Gastrocnemius medialis (tissue), 4 donors: ENCODE data around the gene CXCL17. TPM values are rescaled to one million over a fixed set of nuclear protein-coding genes. Genes with fewer than 3 reads are reported as not detected.

Source experiments
- ATAC-seq, 2 donors: fragments of 150-250 bp; one replicate each; pipeline ENCODE4 v1.9.1; 2016
- DNase-seq, 2 donors: peaks; one replicate each; pipeline ENCODE4 v3.0.0-alpha.2; 2019
- H3K27ac ChIP-seq, 4 donors: fragments of 200-600 bp; sonication (generic); 1 replicate in 1 of 4; 2 replicates in 3 of 4; pipeline ENCODE4 v1.5.1; 2016 to 2018; ENCODE audit warnings: mild to moderate bottlenecking in 2 of 4, moderate library complexity in 1 of 4
- H3K27me3 ChIP-seq, 3 donors: fragments of 200-600 bp; sonication (generic) in 2 of 3; 1 replicate in 1 of 3; 2 replicates in 2 of 3; pipeline versions ENCODE4 v1.5.1 to v1.6.0; 2016 to 2019; ENCODE audit warnings: mild to moderate bottlenecking in 1 of 3, moderate library complexity in 1 of 3
- H3K36me3 ChIP-seq, 2 donors: fragments of 200-600 bp; sonication (generic) in 1 of 2; one replicate each; pipeline ENCODE4 v1.5.1; 2017 to 2018
- H3K4me1 ChIP-seq, 2 donors: fragments of 200-600 bp; sonication (generic) in 1 of 2; one replicate each; pipeline ENCODE4 v1.5.1; 2016 to 2017; ENCODE audit warnings: mild to moderate bottlenecking in 2 of 2
- H3K4me3 ChIP-seq, 4 donors: fragments of 200-600 bp; sonication (generic) in 3 of 4; 1 replicate in 1 of 4; 2 replicates in 3 of 4; pipeline ENCODE4 v1.5.1; 2016 to 2019; ENCODE audit warnings: mild to moderate bottlenecking in 2 of 4
- H3K9me3 ChIP-seq, 3 donors: fragments of 200-600 bp; sonication (generic) in 2 of 3; 1 replicate in 1 of 3; 2 replicates in 2 of 3; pipeline ENCODE4 v1.5.1; 2016 to 2019
- POLR2A ChIP-seq, 2 donors: fragments of 450-650 bp; IDR thresholded peaks; one replicate each; pipeline ENCODE4 v1.6.1; 2017; ENCODE audit warnings: antibody characterized with exemption in 2 of 2, mild to moderate bottlenecking in 2 of 2, moderate library complexity in 2 of 2
- in situ Hi-C, 4 donors: fragments of 200-750 bp; cut with MboI; loops; one replicate each; pipeline versions ENCODE4 v1.15.0 to v1.8.0; 2017; ENCODE audit warnings: low sequenced_read_pairs in 4 of 4
- intact Hi-C: fragments of 100-400 bp; cut with DNase I; formaldehyde crosslinking; loops from one replicate; pipeline ENCODE4 v1.15.1; 2023; ENCODE audit warnings: low total_unique reads
- total RNA-seq, 4 donors: library from RNA; depleted of rRNA; stranded (reverse); fragments of >200 nt; gene quantifications; one replicate each; pipeline versions ENCODE4 v1.1.0 to v1.2.3, GENCODE V29; 2016
- TF ChIP-seq, protein P1 (sequence below), 5 experiments: fragments of 450-650 bp in 3 of 5; fragments of 200-600 bp in 2 of 5; sonication (generic) in 2 of 5; IDR thresholded peaks in 4 of 5; conservative IDR thresholded peaks in 1 of 5; 1 replicate in 4 of 5; 2 replicates in 1 of 5; pipeline ENCODE4 v1.5.1; 2016 to 2019; ENCODE audit warnings: antibody characterized with exemption in 5 of 5, mild to moderate bottlenecking in 3 of 5, moderate library complexity in 3 of 5

Gene CXCL17
- total RNA-seq, 4 donors from 2014 or later, result not detected

DNA sequence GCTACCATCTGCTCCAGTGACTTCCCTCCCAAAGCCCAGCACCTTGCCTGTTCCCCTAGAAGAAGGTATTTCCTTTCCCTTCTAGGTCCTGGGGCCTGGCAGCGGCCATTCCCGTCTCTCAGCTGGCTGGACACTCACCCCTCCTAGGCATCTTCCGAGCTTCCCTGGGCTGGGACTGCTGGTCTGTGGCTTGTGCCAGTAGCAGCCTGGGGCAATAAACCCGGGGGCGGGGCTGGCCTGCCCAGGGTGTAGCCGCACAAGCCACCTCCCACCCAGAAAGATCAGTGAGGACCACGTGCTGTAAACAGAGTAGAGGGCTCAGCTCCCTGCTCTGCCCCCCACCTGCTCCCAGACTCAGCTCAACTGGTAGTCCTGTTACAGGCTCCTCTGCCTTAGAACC, 30.5 kb downstream of the CXCL17 start:
- peak overlapping the region; percentile 54 to 77 (median 65) for H3K27ac ChIP-seq
- no peaks in the 10 kb centered on the region for H3K36me3 ChIP-seq

DNA sequence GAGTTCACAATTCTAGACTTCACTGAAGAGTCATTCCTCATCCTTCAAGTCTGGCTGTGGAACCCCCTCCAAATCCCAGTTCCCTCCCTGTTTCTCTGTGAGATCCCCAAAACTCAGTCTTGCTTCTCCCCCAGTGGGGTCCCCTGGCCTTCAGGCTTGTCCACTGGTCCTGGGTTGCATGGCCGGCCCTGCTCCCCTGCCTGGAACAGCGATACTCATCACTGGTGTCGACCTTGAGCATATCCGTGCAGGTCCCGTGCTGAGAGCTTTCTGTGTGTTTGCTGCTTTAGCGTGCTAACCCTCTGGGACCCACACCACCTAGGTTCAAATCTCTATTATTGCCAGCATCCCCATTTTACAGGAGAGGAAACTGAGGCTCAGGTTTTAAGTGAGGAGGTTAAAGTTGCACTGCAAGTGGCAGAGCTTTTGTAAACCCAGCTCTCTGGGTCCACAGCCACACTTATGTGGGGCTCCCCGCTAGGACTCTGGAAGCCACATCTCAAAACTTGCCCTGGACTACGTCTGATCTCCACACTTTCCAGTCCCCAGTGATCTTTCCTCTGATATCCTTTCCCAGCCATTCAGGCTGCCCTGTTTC, 31.1 kb downstream of the CXCL17 start:
- no peaks in the 10 kb centered on the region for H3K9me3 ChIP-seq
- TF ChIP-seq POLR2A (IDR thresholded peaks at IDR 0.05), result no peak
- TF ChIP-seq, protein P1, sequence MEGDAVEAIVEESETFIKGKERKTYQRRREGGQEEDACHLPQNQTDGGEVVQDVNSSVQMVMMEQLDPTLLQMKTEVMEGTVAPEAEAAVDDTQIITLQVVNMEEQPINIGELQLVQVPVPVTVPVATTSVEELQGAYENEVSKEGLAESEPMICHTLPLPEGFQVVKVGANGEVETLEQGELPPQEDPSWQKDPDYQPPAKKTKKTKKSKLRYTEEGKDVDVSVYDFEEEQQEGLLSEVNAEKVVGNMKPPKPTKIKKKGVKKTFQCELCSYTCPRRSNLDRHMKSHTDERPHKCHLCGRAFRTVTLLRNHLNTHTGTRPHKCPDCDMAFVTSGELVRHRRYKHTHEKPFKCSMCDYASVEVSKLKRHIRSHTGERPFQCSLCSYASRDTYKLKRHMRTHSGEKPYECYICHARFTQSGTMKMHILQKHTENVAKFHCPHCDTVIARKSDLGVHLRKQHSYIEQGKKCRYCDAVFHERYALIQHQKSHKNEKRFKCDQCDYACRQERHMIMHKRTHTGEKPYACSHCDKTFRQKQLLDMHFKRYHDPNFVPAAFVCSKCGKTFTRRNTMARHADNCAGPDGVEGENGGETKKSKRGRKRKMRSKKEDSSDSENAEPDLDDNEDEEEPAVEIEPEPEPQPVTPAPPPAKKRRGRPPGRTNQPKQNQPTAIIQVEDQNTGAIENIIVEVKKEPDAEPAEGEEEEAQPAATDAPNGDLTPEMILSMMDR (IDR thresholded peaks at IDR 0.05 in 4 of 5, conservative IDR thresholded peaks at IDR 0.05 in 1 of 5), result no peak
- no peaks in the 10 kb centered on the region for H3K36me3 ChIP-seq
- no peak for ATAC-seq
- peaks cover 5 to 9% of the 10 kb centered on the region in 2 donors for H3K4me1 ChIP-seq
- intact Hi-C loops, result no loop called here
- no peaks in the 10 kb centered on the region for H3K27me3 ChIP-seq
- H3K27ac ChIP-seq, result peak overlapping the region; percentile 54 to 77 (median 65)
- no peak for DNase-seq
- in situ Hi-C loops, result no loop called here
- H3K4me3 ChIP-seq, result no peak overlapping the region

More for the DNA sequence above, 30.5 kb downstream of the CXCL17 start:
- Histone ChIP-seq H3K9me3 (no peaks in the 10 kb centered on the region), H3K4me1 (peaks cover 5 to 9% of the 10 kb centered on the region in 2 donors), H3K4me3 (no peak overlapping the region), H3K27me3 (no peaks in the 10 kb centered on the region)
- in situ Hi-C loops, result no loop called here
- intact Hi-C loops, result no loop called here
- DNase-seq (peak in 1 of 2 donors; percentile 65), ATAC-seq (peak; percentile 57 to 71)
- TF ChIP-seq POLR2A (IDR thresholded peaks at IDR 0.05), result no peak
- TF ChIP-seq, protein P1 (IDR thresholded peaks at IDR 0.05 in 4 of 5, conservative IDR thresholded peaks at IDR 0.05 in 1 of 5), result no peak

DNA sequence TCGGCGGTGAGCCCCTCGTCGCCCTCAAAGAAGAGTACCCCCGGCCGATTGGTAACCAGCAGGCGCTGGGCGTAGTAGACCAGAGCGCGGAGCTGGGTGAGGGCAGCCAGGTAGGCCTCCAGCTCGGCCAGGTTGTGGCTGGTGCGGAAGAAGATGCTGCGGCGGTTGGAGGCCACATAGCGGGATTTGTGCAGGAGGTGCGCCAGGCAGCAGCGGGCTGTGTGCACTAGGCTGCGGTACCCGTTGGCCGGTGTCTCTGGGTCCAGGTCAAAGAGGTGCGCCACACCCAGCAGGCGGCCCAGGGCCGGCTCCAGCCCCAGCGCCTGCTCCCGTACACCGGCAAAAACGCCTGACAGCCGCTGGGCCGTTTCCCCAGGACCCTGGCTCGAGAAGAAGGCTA, 32.4 kb downstream of the CXCL17 start:
- no peak overlapping the region for H3K4me3 ChIP-seq
- no peaks in the 10 kb centered on the region for H3K27me3 ChIP-seq
- ATAC-seq, result no peak
- no peak for DNase-seq
- intact Hi-C loops, result no loop called here
- TF ChIP-seq, protein P1 (IDR thresholded peaks at IDR 0.05 in 4 of 5, conservative IDR thresholded peaks at IDR 0.05 in 1 of 5), result no peak
- H3K9me3 ChIP-seq, result no peaks in the 10 kb centered on the region
- H3K4me1 ChIP-seq, result peaks cover 5 to 9% of the 10 kb centered on the region in 2 donors
- no peaks in the 10 kb centered on the region for H3K36me3 ChIP-seq
- H3K27ac ChIP-seq, result peak overlapping the region in 1 of 4 donors; percentile 73
- in situ Hi-C loops, result no loop called here

- DNase-seq, result no peak
- ATAC-seq, result peak in 1 of 2 donors; percentile 12
- H3K27ac ChIP-seq, result peak overlapping the region; percentile 22 to 46 (median 34)
Observed at GRCh38 chr19:42409477-42409876, 33.3 kb downstream of the CXCL17 start.

More at GRCh38 chr19:42409477-42409876, 33.3 kb downstream of the CXCL17 start:
- no peak overlapping the region for H3K4me3 ChIP-seq
- H3K27me3 ChIP-seq, result no peaks in the 10 kb centered on the region
- intact Hi-C loops, result no loop called here
- no peaks in the 10 kb centered on the region for H3K36me3 ChIP-seq
- in situ Hi-C loops, result no loop called here
- TF ChIP-seq POLR2A (IDR thresholded peaks at IDR 0.05), result no peak
- TF ChIP-seq, protein P1 (IDR thresholded peaks at IDR 0.05 in 4 of 5, conservative IDR thresholded peaks at IDR 0.05 in 1 of 5), result no peak
- peaks cover 5 to 9% of the 10 kb centered on the region in 2 donors for H3K4me1 ChIP-seq
- H3K9me3 ChIP-seq, result no peaks in the 10 kb centered on the region
